Endothelial cell of umbilical vein (primary cell): ENCODE measurements around the gene KRT74. TPM values are rescaled to one million over a fixed set of nuclear protein-coding genes. Genes with fewer than 3 reads are reported as not detected.

Experiments used
- BruUV-seq: library from RNA; stranded (reverse); fragments of 400-500 nt; replicated peaks from 2 replicates; lab custom pipeline; 2021; lab: Mats Ljungman, UMichigan
- CTCF ChIA-PET: fragments of 300-600, 350-600 bp; sonication (Branson Sonifier 250); formaldehyde crosslinking; loops from one replicate; lab custom pipeline; 2021; ENCODE audit warnings: antibody characterized with exemption, inconsistent platforms; lab: Charles Lee
- POLR2A ChIA-PET: fragments of 300-600, 350-600 bp; sonication (Branson Sonifier 250); formaldehyde crosslinking; loops from one replicate; lab custom pipeline; 2021; ENCODE audit warnings: antibody characterized with exemption, inconsistent platforms; lab: Charles Lee
- DNase-seq: peaks from one replicate; pipeline ENCODE4 v3.0.0-alpha.2; 2011; ENCODE audit warnings: low read depth, low spot score
- FAIRE-seq: peaks from 2 replicates; lab custom pipeline; 2011; peaks lifted over from hg19 to GRCh38; lab: Jason Lieb, UNC
- H2AFZ ChIP-seq: 2 replicates; pipeline ENCODE4 v1.6.0; 2012; ENCODE audit warnings: low read depth, low read length, control low read depth, inconsistent platforms
- H3K27ac ChIP-seq: 2 replicates; pipeline ENCODE4 v1.5.1; 2011; ENCODE audit warnings: low read depth, mild to moderate bottlenecking, control low read depth, low read length, moderate library complexity; ENCODE audit not compliant: insufficient read depth
- H3K27me3 ChIP-seq, 2 experiments: 2 replicates each; pipeline versions ENCODE4 v1.6.0 to v1.6.1; 2011; ENCODE audit warnings: low read length in 2 of 2, mixed read lengths in 1 of 2; ENCODE audit not compliant: control insufficient read depth in 2 of 2, insufficient read depth in 2 of 2
- H3K36me3 ChIP-seq, 2 experiments: 2 replicates in 1 of 2; 3 replicates in 1 of 2; pipeline ENCODE4 v1.5.1; 2011; ENCODE audit warnings: low read length in 2 of 2, mild to moderate bottlenecking in 1 of 2, moderate library complexity in 1 of 2; ENCODE audit not compliant: control insufficient read depth in 2 of 2, insufficient read depth in 2 of 2; ENCODE audit errors: extremely low read depth in 1 of 2
- H3K4me1 ChIP-seq: 3 replicates; pipeline ENCODE4 v1.5.1; 2011; ENCODE audit warnings: mild to moderate bottlenecking, low read length; ENCODE audit not compliant: control insufficient read depth, insufficient read depth; ENCODE audit errors: extremely low read depth
- H3K4me2 ChIP-seq: 2 replicates; pipeline ENCODE4 v1.6.1; 2011; ENCODE audit warnings: low read length, control low read depth, mixed read lengths; ENCODE audit not compliant: insufficient read depth
- H3K4me3 ChIP-seq, 3 experiments: fragments of 200-600 bp in 1 of 3; sonication (generic), shearing (Covaris generic) in 1 of 3; replicated peaks in 1 of 3; 2 replicates each; pipeline ENCODE4 v1.5.1; 2011 to 2016; ENCODE audit warnings: control low read depth in 3 of 3, low read length in 3 of 3, mild to moderate bottlenecking in 2 of 3, inconsistent platforms in 1 of 3, low read depth in 1 of 3, moderate library complexity in 1 of 3; ENCODE audit not compliant: insufficient read depth in 1 of 3
- H3K79me2 ChIP-seq: 2 replicates; pipeline ENCODE4 v1.6.0; 2012; ENCODE audit warnings: low read length, inconsistent platforms; ENCODE audit not compliant: control insufficient read depth, insufficient read depth
- H3K9ac ChIP-seq: replicated peaks from 2 replicates; pipeline ENCODE3; 2011; ENCODE audit warnings: low read length, control low read depth; ENCODE audit not compliant: insufficient read depth; ENCODE audit errors: extremely low read depth
- H3K9me1 ChIP-seq: replicated peaks from 3 replicates; pipeline ENCODE4 v1.6.0; 2011; ENCODE audit warnings: mild to moderate bottlenecking, low read length; ENCODE audit not compliant: control insufficient read depth, insufficient read depth; ENCODE audit errors: extremely low read depth
- H3K9me3 ChIP-seq: replicated peaks from 2 replicates; pipeline ENCODE4 v1.5.1; 2012; ENCODE audit warnings: low read length, inconsistent platforms; ENCODE audit not compliant: control insufficient read depth, insufficient read depth
- H4K20me1 ChIP-seq: replicated peaks from 2 replicates; pipeline ENCODE3; 2011; ENCODE audit warnings: mild to moderate bottlenecking, low read length; ENCODE audit not compliant: control insufficient read depth, insufficient read depth; ENCODE audit errors: extremely low read depth
- CTCF ChIP-seq, 2 donors: IDR thresholded peaks; 1 replicate in 1 of 2; 2 replicates in 1 of 2; pipeline ENCODE4 v1.5.1; 2011; ENCODE audit warnings: low read length in 2 of 2, mild to moderate bottlenecking in 2 of 2, moderate library complexity in 2 of 2, control low read depth in 1 of 2, inconsistent platforms in 1 of 2, low read depth in 1 of 2; ENCODE audit not compliant: insufficient read depth in 1 of 2; ENCODE audit errors: extremely low read depth in 1 of 2
- EZH2 ChIP-seq: IDR thresholded peaks from 2 replicates; pipeline ENCODE4 v1.6.1; 2012; ENCODE audit warnings: borderline replicate concordance, low read depth, mild to moderate bottlenecking, moderate library complexity, low read length, inconsistent platforms; ENCODE audit not compliant: severe bottlenecking
- FOS ChIP-seq: IDR thresholded peaks from 2 replicates; pipeline ENCODE4 v1.6.1; 2011; ENCODE audit warnings: mild to moderate bottlenecking, low read length, moderate library complexity, borderline replicate concordance; ENCODE audit not compliant: insufficient read depth
- GATA2 ChIP-seq: IDR thresholded peaks from 2 replicates; pipeline ENCODE4 v1.7.0; 2011; ENCODE audit warnings: low read depth, mild to moderate bottlenecking, moderate library complexity, mixed read lengths, low read length; ENCODE audit not compliant: insufficient read length, insufficient read depth
- JUN ChIP-seq: IDR thresholded peaks from 2 replicates; pipeline ENCODE4 v1.6.1; 2011; ENCODE audit warnings: borderline replicate concordance, low read depth; ENCODE audit not compliant: insufficient read length, insufficient read depth
- MAX ChIP-seq: IDR thresholded peaks from 2 replicates; pipeline ENCODE4 v1.6.1; 2011; ENCODE audit not compliant: insufficient read depth, insufficient read length
- MYC ChIP-seq: IDR thresholded peaks from one replicate; pipeline ENCODE4 v1.6.1; 2011; ENCODE audit warnings: mild to moderate bottlenecking, low read depth, low read length
- POLR2A ChIP-seq: IDR thresholded peaks from 2 replicates; pipeline ENCODE4 v1.6.1; 2012; ENCODE audit warnings: low read depth, mild to moderate bottlenecking, control low read depth, low read length
- POLR2AphosphoS5 ChIP-seq: IDR thresholded peaks from 2 replicates; pipeline ENCODE4 v1.6.1; 2012; ENCODE audit warnings: low read depth, mild to moderate bottlenecking, control low read depth, low read length, moderate library complexity; ENCODE audit not compliant: insufficient read depth
- dilution Hi-C: fragments of 300-500 bp; cut with MboI; formaldehyde crosslinking; loops from one replicate; pipeline ENCODE4 v1.15.0; 2019; ENCODE audit warnings: low sequenced_read_pairs; ENCODE audit not compliant: extremely low pct_ligation_motif_present
- intact Hi-C: fragments of 100-400 bp; cut with micrococcal nuclease; formaldehyde crosslinking; loops from one replicate; pipeline ENCODE4 v1.10.0; 2022
- polyA plus RNA-seq, 4 experiments: library from polyadenylated mRNA; depleted of rRNA in 3 of 4; stranded (reverse) in 3 of 4; unstranded in 1 of 4; fragments of >200 nt; gene quantifications; 2 replicates each; pipeline versions ENCODE4 v1.2.1 to v1.2.3, GENCODE V29; 2011 to 2012; ENCODE audit warnings: missing spikeins in 1 of 4
- total RNA-seq: library from RNA; stranded (reverse); gene quantifications from 2 replicates; pipeline ENCODE4 v1.2.3, GENCODE V29; 2021

Gene KRT74
- total and polyA plus RNA-seq, 2 donors (not counting 3 experiments of a cell fraction or from before 2014, with no cell fraction given) = not detected

- H3K9ac ChIP-seq = no peak overlapping the region
- H3K4me2 ChIP-seq = no peak overlapping the region
- H3K4me3 ChIP-seq = no peak overlapping the region
- no peaks in the 10 kb centered on the region for H3K9me3 ChIP-seq
- no peaks in the 10 kb centered on the region for H3K79me2 ChIP-seq
- no peak overlapping the region for H3K27ac ChIP-seq
- BruUV-seq = no TSS peak
- dilution Hi-C loops (no loop called here), intact Hi-C loops (no loop called here)
- no peaks in the 10 kb centered on the region for H3K36me3 ChIP-seq
- FAIRE-seq = no peak
- H2AFZ ChIP-seq = no peak overlapping the region
- TF ChIP-seq MAX (no peak), CTCF (IDR thresholded peaks at IDR 0.05; ENCODE audit: extremely low read depth in 1 of 2, insufficient read depth in 1 of 2, low read depth in 1 of 2, low read length in 2 of 2) (no peak), POLR2AphosphoS5 (no peak), FOS (no peak), POLR2A (no peak), GATA2 (no peak), MYC (no peak), EZH2 (no peak), JUN (no peak)
- no peak for DNase-seq
- CTCF ChIA-PET = interaction anchor here (1.0 kb wide), 2 partner anchors 14 to 308 kb away, joined by 3 read pairs; no protein-coding TSS in a partner anchor
- no peaks in the 10 kb centered on the region for H3K4me1 ChIP-seq
- POLR2A ChIA-PET = no interaction called here
- H3K27me3 ChIP-seq = peaks cover 0 to 5% of the 10 kb centered on the region in 2 experiments
- H3K9me1 ChIP-seq = no peaks in the 10 kb centered on the region
- no peaks in the 10 kb centered on the region for H4K20me1 ChIP-seq
Measured at GRCh38 chr12:52557476-52557875, 16.2 kb downstream of the KRT74 start.
